ENCODE data around the gene NBEAL2. TPM values are rescaled to one million over a fixed set of nuclear protein-coding genes. Genes with fewer than 3 reads are reported as not detected.
A peak's percentile ranks its signal among the peaks of the same experiment; 100 is the strongest.

Gene NBEAL2
- total and polyA plus RNA-seq, 2 experiments from 2014 or later: 38.6 to 42.2 TPM

DNA sequence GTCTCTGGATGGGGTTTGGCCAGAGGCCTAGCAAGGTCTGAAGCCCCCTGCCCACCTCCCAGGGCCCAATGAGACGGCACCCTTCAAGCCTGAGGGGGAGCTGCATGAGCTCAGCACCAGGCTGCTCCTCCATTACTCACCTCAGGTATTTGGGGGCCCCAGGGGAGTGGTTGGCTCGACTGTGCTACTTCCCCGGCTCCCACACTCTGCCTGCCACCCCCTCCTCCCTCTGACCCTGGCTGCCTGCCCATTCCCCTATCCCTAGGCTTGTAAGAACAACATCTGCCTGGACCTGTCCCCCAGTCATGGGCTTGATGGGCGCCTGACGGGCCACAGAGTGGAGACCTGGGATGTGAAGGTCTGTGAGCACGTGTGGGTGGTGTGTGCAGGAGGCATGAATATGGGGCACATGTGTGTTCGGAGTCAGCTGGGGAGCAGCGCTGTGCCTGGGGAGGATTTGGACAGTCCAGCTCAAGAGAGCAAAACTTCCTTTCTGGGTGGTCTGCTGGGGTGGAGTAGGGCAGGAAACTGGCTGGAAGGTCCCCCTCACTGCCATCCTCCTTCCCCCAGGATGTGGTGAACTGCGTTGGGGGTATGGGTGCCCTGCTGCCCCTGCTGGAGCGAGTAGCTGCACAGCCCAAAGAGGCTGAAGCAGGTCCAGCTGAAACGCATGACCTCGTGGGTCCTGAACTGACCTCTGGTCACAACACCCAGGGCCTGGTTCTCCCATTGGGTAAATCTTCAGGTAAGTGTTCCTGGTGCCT, 17.4 kb downstream of the NBEAL2 start:
- no peaks in the 10 kb centered on the region for H4K20me1 ChIP-seq (ENCODE audit: insufficient read depth, poor library complexity, severe bottlenecking)
- TF ChIP-seq, protein P1, sequence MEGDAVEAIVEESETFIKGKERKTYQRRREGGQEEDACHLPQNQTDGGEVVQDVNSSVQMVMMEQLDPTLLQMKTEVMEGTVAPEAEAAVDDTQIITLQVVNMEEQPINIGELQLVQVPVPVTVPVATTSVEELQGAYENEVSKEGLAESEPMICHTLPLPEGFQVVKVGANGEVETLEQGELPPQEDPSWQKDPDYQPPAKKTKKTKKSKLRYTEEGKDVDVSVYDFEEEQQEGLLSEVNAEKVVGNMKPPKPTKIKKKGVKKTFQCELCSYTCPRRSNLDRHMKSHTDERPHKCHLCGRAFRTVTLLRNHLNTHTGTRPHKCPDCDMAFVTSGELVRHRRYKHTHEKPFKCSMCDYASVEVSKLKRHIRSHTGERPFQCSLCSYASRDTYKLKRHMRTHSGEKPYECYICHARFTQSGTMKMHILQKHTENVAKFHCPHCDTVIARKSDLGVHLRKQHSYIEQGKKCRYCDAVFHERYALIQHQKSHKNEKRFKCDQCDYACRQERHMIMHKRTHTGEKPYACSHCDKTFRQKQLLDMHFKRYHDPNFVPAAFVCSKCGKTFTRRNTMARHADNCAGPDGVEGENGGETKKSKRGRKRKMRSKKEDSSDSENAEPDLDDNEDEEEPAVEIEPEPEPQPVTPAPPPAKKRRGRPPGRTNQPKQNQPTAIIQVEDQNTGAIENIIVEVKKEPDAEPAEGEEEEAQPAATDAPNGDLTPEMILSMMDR (IDR thresholded peaks at IDR 0.05; ENCODE audit: poor library complexity): no peak
- TF ChIP-seq EZH2 (IDR thresholded peaks at IDR 0.05; ENCODE audit: borderline replicate concordance): no peak
- H3K27me3 ChIP-seq: no peaks in the 10 kb centered on the region
- no peak overlapping the region for H3K27ac ChIP-seq
- 78% methylated on average over 12 of the region's 12 CpGs for WGBS (ENCODE audit: low lambda C conversion rate, missing lambda C conversion rate)
- H3K36me3 ChIP-seq (replicated peaks; ENCODE audit: insufficient read depth, low read depth): no peaks in the 10 kb centered on the region
- DNase-seq (ENCODE audit: low spot score): no peak
- no peak overlapping the region for H3K4me3 ChIP-seq
- H3K4me1 ChIP-seq (ENCODE audit: insufficient read depth): peaks cover 10% of the 10 kb centered on the region
- H2AFZ ChIP-seq: no peak overlapping the region
- no peak overlapping the region for H3K4me2 ChIP-seq
- H3K79me2 ChIP-seq: no peaks in the 10 kb centered on the region
- H3K9me3 ChIP-seq (ENCODE audit: low read depth): no peaks in the 10 kb centered on the region
- no peaks in the 10 kb centered on the region for H3K9me2 ChIP-seq (replicated peaks; ENCODE audit: insufficient read depth)

- 91% methylated on average over 12 of the region's 13 CpGs for WGBS (ENCODE audit: low lambda C conversion rate, missing lambda C conversion rate)
- H3K27ac ChIP-seq: no peak overlapping the region
- no peaks in the 10 kb centered on the region for H3K9me3 ChIP-seq (ENCODE audit: low read depth)
- H3K4me2 ChIP-seq: no peak overlapping the region
- H3K79me2 ChIP-seq: no peaks in the 10 kb centered on the region
- DNase-seq (ENCODE audit: low spot score): no peak
- H3K4me1 ChIP-seq (ENCODE audit: insufficient read depth): peaks cover 10% of the 10 kb centered on the region
- no peaks in the 10 kb centered on the region for H3K27me3 ChIP-seq
- H4K20me1 ChIP-seq (ENCODE audit: insufficient read depth, poor library complexity, severe bottlenecking): no peaks in the 10 kb centered on the region
- H2AFZ ChIP-seq: no peak overlapping the region
- TF ChIP-seq EZH2phosphoT487 (IDR thresholded peaks at IDR 0.05; ENCODE audit: low read depth, severe bottlenecking, unreplicated experiment): no peak
- TF ChIP-seq, protein P1 (IDR thresholded peaks at IDR 0.05; ENCODE audit: poor library complexity): no peak
- TF ChIP-seq EZH2 (IDR thresholded peaks at IDR 0.05; ENCODE audit: borderline replicate concordance): no peak
- H3K4me3 ChIP-seq: no peak overlapping the region
- H3K9me2 ChIP-seq (replicated peaks; ENCODE audit: insufficient read depth): no peaks in the 10 kb centered on the region
- H3K36me3 ChIP-seq (replicated peaks; ENCODE audit: insufficient read depth, low read depth): no peaks in the 10 kb centered on the region
Observed at GRCh38 chr3:46997453-46998091, 18.1 kb downstream of the NBEAL2 start.

DNA sequence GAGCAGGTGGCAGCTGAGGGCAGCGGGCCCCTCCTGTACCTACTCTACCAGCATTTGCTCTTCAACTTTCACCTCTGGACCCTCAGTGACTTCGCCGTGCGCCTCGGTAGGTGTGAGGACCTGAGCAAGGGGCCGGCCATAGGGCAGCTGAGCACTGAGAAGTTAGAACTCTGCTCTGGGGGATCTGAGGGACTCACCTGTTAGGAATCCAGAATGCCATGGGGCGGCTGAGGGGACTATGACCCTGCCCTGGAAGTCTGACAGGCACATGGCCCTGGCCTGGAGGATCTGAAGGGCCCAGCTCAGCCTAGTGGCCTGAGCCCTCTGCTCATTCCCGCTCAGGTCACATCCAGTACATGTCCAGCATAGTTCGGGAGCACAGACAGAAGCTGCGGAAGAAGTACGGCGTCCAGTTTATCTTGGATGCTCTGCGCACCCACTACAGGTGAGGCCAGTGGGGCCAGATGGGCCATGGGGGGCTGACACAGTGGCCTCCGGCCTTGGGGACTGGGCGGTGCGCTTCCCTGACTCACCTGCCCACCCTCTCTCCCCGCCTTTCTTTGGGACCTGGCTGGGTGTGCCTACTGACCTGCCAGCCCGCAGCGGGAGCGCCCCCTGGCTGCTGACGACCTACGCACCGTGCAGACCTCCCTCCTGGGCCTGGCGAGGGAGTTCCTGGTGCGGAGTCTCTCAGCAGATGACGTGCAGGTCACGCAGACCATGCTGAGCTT, 18.8 kb downstream of the NBEAL2 start:
- Histone ChIP-seq H3K36me3 (replicated peaks; ENCODE audit: insufficient read depth, low read depth) (no peaks in the 10 kb centered on the region), H3K4me1 (ENCODE audit: insufficient read depth) (peaks cover 10% of the 10 kb centered on the region), H3K79me2 (no peaks in the 10 kb centered on the region), H3K27ac (peak overlapping the region; percentile 32), H3K27me3 (no peaks in the 10 kb centered on the region), H4K20me1 (ENCODE audit: insufficient read depth, poor library complexity, severe bottlenecking) (no peaks in the 10 kb centered on the region), H3K9me2 (replicated peaks; ENCODE audit: insufficient read depth) (no peaks in the 10 kb centered on the region), H3K9me3 (ENCODE audit: low read depth) (no peaks in the 10 kb centered on the region), H2AFZ (no peak overlapping the region), H3K4me3 (no peak overlapping the region), H3K4me2 (no peak overlapping the region)
- peak; percentile 87 for DNase-seq (ENCODE audit: low spot score)
- TF ChIP-seq, protein P1 (IDR thresholded peaks at IDR 0.05; ENCODE audit: poor library complexity): peak; percentile 71
- no peak for TF ChIP-seq EZH2phosphoT487 (IDR thresholded peaks at IDR 0.05; ENCODE audit: low read depth, severe bottlenecking, unreplicated experiment)
- 61% methylated on average over 27 of the region's 27 CpGs for WGBS (ENCODE audit: low lambda C conversion rate, missing lambda C conversion rate)

Data from hepatocyte (in vitro differentiated cells).